ENCODE measurements around the gene CCDC192. TPM values are rescaled to one million over a fixed set of nuclear protein-coding genes. Genes with fewer than 3 reads are reported as not detected.

Gene CCDC192
- total RNA-seq, 2 donors from 2014 or later = not detected

GRCh38 chr5:127812570-127812969 is 109.4 kb downstream of the CCDC192 start:
- Mint-ChIP-seq H3K9me3 (no peaks in the 10 kb centered on the region), H3K27ac (no peak overlapping the region), H3K36me3 (no peaks in the 10 kb centered on the region)
- DNase-seq (ENCODE audit: low spot score in 2 of 2) = no peak
- no peak for ATAC-seq

- no peak overlapping the region for H3K27ac Mint-ChIP-seq
- no peaks in the 10 kb centered on the region for H3K9me3 Mint-ChIP-seq
- DNase-seq (ENCODE audit: low spot score in 2 of 2) (no peak), ATAC-seq (no peak)
- no peaks in the 10 kb centered on the region for H3K36me3 Mint-ChIP-seq
These were observed 110.7 kb downstream of the CCDC192 start for GRCh38 chr5:127813633-127814587.

- Mint-ChIP-seq H3K36me3 (no peaks in the 10 kb centered on the region), H3K9me3 (no peaks in the 10 kb centered on the region), H3K27ac (no peak overlapping the region)
- no peak for DNase-seq (ENCODE audit: low spot score in 2 of 2)
- ATAC-seq = no peak
These were observed 111.4 kb downstream of the CCDC192 start for GRCh38 chr5:127814588-127814973.

GRCh38 chr5:127820910-127821553 is 117.8 kb downstream of the CCDC192 start:
- Mint-ChIP-seq H3K36me3 (no peaks in the 10 kb centered on the region), H3K27ac (no peak overlapping the region), H3K9me3 (no peaks in the 10 kb centered on the region)
- DNase-seq (ENCODE audit: low spot score in 2 of 2) (no peak), ATAC-seq (peak in 1 of 2 donors; percentile 93)

GRCh38 chr5:127821896-127822295 is 118.7 kb downstream of the CCDC192 start:
- Mint-ChIP-seq H3K9me3 (no peaks in the 10 kb centered on the region), H3K27ac (no peak overlapping the region), H3K36me3 (no peaks in the 10 kb centered on the region)
- DNase-seq (ENCODE audit: low spot score in 2 of 2) (no peak), ATAC-seq (no peak)

- H3K27ac Mint-ChIP-seq = no peak overlapping the region
- H3K9me3 Mint-ChIP-seq = no peaks in the 10 kb centered on the region
- DNase-seq (ENCODE audit: low spot score in 2 of 2) (no peak), ATAC-seq (no peak)
- H3K36me3 Mint-ChIP-seq = no peaks in the 10 kb centered on the region
These were observed 120.9 kb downstream of the CCDC192 start for GRCh38 chr5:127824126-127824525.

- DNase-seq (ENCODE audit: low spot score in 2 of 2) = no peak
- Mint-ChIP-seq H3K27ac (no peak overlapping the region), H3K36me3 (no peaks in the 10 kb centered on the region), H3K9me3 (no peaks in the 10 kb centered on the region)
- ATAC-seq = no peak
These were observed 122.8 kb downstream of the CCDC192 start for GRCh38 chr5:127826011-127826410.

- ATAC-seq (no peak), DNase-seq (ENCODE audit: low spot score in 2 of 2) (no peak)
These were observed 124.3 kb downstream of the CCDC192 start for GRCh38 chr5:127827451-127827850.

GRCh38 chr5:127830157-127830556 is 127.0 kb downstream of the CCDC192 start:
- H3K36me3 Mint-ChIP-seq = no peaks in the 10 kb centered on the region
- no peaks in the 10 kb centered on the region for H3K9me3 Mint-ChIP-seq
- ATAC-seq = no peak

More at GRCh38 chr5:127827451-127827850, 124.3 kb downstream of the CCDC192 start:
- no peak overlapping the region for H3K27ac Mint-ChIP-seq
- no peaks in the 10 kb centered on the region for H3K36me3 Mint-ChIP-seq
- H3K9me3 Mint-ChIP-seq = no peaks in the 10 kb centered on the region

GRCh38 chr5:127830829-127831598 is 127.8 kb downstream of the CCDC192 start:
- no peak overlapping the region for H3K27ac Mint-ChIP-seq
- no peaks in the 10 kb centered on the region for H3K9me3 Mint-ChIP-seq
- DNase-seq (ENCODE audit: low spot score in 2 of 2) (no peak), ATAC-seq (no peak)
- no peaks in the 10 kb centered on the region for H3K36me3 Mint-ChIP-seq

More at GRCh38 chr5:127830157-127830556, 127.0 kb downstream of the CCDC192 start:
- DNase-seq (ENCODE audit: low spot score in 2 of 2) = no peak
- no peak overlapping the region for H3K27ac Mint-ChIP-seq

GRCh38 chr5:127832067-127832466 is 128.9 kb downstream of the CCDC192 start:
- Mint-ChIP-seq H3K9me3 (no peaks in the 10 kb centered on the region), H3K27ac (no peak overlapping the region), H3K36me3 (no peaks in the 10 kb centered on the region)
- DNase-seq (ENCODE audit: low spot score in 2 of 2) = no peak
- no peak for ATAC-seq

- ATAC-seq = no peak
- Mint-ChIP-seq H3K9me3 (no peaks in the 10 kb centered on the region), H3K36me3 (no peaks in the 10 kb centered on the region), H3K27ac (no peak overlapping the region)
- DNase-seq (ENCODE audit: low spot score in 2 of 2) = no peak
These were observed 130.9 kb downstream of the CCDC192 start for GRCh38 chr5:127834094-127834531.

GRCh38 chr5:127834554-127834953 is 131.4 kb downstream of the CCDC192 start:
- no peaks in the 10 kb centered on the region for H3K36me3 Mint-ChIP-seq
- H3K9me3 Mint-ChIP-seq = no peaks in the 10 kb centered on the region
- ATAC-seq (no peak), DNase-seq (ENCODE audit: low spot score in 2 of 2) (no peak)
- H3K27ac Mint-ChIP-seq = no peak overlapping the region

- no peak for ATAC-seq
- Mint-ChIP-seq H3K36me3 (no peaks in the 10 kb centered on the region), H3K9me3 (no peaks in the 10 kb centered on the region), H3K27ac (no peak overlapping the region)
- DNase-seq (ENCODE audit: low spot score in 2 of 2) = no peak
These were observed 135.5 kb downstream of the CCDC192 start for GRCh38 chr5:127838661-127839060.

GRCh38 chr5:127839072-127839471 is 135.9 kb downstream of the CCDC192 start:
- no peak overlapping the region for H3K27ac Mint-ChIP-seq
- ATAC-seq (no peak), DNase-seq (ENCODE audit: low spot score in 2 of 2) (no peak)
- H3K36me3 Mint-ChIP-seq = no peaks in the 10 kb centered on the region
- no peaks in the 10 kb centered on the region for H3K9me3 Mint-ChIP-seq

GRCh38 chr5:127839496-127840197 is 136.5 kb downstream of the CCDC192 start:
- Mint-ChIP-seq H3K9me3 (no peaks in the 10 kb centered on the region), H3K27ac (no peak overlapping the region), H3K36me3 (no peaks in the 10 kb centered on the region)
- DNase-seq (ENCODE audit: low spot score in 2 of 2) (no peak), ATAC-seq (no peak)

Measured in activated naive CD4-positive, alpha-beta T cell treated with anti-CD3 and anti-CD28 coated beads, Interleukin-2, amount 50 U/mL, for 72 hours (primary cell).